ENCODE results near the gene CLRN3. TPM values are rescaled to one million over a fixed set of nuclear protein-coding genes. Genes with fewer than 3 reads are reported as not detected.

CLRN3 gene
- total RNA-seq, 4 donors from 2014 or later: not detected

DNA sequence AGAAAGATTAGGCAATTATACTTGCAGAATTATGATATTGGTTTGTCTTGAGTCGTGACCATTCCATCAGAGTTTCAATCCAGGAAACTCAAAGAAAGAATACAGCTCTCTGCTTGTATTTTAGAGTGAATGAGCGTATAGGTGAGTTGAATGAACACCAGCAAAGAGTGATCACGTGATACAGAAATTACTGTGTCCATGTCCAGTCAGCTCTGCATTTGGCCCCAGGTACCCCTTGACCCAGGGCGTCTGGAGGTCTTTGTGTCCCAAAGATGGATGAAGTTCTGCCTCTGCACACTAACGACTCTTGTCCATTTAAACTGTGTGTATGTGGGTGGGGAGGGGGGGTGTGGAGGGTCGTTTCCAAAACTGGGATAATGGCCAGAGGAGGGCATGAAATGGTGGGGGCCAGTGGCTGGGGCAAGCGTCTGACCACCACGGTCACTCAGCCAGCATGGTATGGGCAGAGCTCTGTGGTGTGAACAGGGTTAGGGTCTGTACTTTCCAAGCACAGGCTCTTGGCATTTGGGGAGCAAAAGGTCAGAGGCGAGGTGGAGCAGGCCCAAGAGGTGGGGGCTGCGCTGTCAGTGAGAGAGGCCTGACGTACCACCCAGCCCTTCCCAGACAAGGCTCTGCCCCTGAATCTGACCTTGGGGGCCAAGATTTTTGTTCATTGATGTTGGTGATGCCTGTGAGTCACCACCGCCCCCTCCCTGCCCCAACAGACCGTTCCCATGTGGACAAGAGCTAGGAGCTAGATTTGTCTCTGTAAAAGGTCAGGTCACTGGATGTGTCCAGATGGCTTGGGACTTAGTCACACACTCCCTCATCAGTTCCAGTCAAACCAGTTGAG lies 15.6 kb upstream of the CLRN3 start:
- DNase-seq: no peak

DNA sequence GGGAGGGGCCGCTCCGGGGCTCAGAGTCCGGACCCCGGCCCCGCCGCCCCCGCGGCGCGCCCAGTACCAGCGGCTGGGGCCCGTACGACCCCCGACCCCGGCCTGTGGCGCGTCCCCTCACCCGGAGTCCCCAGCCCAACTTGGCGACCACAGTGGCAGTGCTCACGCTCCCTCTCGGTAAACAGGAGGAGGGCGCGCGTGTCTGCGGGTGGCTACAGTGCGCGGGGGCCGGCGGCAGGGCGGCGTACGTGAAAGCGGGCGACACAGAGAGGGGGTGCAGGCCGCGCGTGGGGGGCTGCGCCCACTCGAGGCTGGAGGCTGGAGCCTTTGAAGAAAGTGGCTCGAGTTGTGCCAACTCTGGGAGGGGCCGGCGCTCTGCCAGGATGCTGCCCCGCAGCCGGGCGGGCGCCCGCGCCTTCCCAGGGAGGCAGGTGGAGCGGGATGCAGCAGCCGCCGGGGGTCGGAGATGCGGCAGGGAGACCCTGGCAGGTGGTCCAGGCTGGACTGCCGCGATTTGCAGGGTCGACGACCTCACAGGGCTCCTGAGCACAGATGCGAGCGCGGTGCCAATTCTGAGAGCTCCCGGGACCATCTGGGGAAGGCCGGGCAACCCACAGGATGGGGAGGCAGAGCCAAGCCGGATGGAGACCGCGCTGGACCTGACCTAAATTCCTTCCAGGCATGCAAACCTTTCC lies 14.8 kb upstream of the CLRN3 start:
- intact Hi-C loops (cut with DNase I; ENCODE audit: low total_unique reads): loop anchor here (5.0 kb wide), 1 partner anchor 105 kb away; no protein-coding TSS in a partner anchor
- Histone ChIP-seq H3K4me3 (peak overlapping the region; percentile 20 to 48), H3K27me3 (no peaks in the 10 kb centered on the region), H3K9me3 (no peaks in the 10 kb centered on the region), H3K36me3 (no peaks in the 10 kb centered on the region), H3K4me1 (no peaks in the 10 kb centered on the region), H3K27ac (peak overlapping the region; percentile 50 to 60)
- TF ChIP-seq POLR2A (IDR thresholded peaks at IDR 0.05): no peak
- TF ChIP-seq, protein P1, sequence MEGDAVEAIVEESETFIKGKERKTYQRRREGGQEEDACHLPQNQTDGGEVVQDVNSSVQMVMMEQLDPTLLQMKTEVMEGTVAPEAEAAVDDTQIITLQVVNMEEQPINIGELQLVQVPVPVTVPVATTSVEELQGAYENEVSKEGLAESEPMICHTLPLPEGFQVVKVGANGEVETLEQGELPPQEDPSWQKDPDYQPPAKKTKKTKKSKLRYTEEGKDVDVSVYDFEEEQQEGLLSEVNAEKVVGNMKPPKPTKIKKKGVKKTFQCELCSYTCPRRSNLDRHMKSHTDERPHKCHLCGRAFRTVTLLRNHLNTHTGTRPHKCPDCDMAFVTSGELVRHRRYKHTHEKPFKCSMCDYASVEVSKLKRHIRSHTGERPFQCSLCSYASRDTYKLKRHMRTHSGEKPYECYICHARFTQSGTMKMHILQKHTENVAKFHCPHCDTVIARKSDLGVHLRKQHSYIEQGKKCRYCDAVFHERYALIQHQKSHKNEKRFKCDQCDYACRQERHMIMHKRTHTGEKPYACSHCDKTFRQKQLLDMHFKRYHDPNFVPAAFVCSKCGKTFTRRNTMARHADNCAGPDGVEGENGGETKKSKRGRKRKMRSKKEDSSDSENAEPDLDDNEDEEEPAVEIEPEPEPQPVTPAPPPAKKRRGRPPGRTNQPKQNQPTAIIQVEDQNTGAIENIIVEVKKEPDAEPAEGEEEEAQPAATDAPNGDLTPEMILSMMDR (IDR thresholded peaks at IDR 0.05): no peak
- DNase-seq: no peak

More for the DNA sequence above, 15.6 kb upstream of the CLRN3 start:
- intact Hi-C loops (cut with DNase I; ENCODE audit: low total_unique reads): loop anchor here (5.0 kb wide), 1 partner anchor 104 kb away; no protein-coding TSS in a partner anchor
- TF ChIP-seq, protein P1 (IDR thresholded peaks at IDR 0.05): no peak
- H3K9me3 ChIP-seq: no peaks in the 10 kb centered on the region
- H3K4me3 ChIP-seq: peak overlapping the region in 1 of 2 donors; percentile 20
- no peaks in the 10 kb centered on the region for H3K4me1 ChIP-seq
- H3K36me3 ChIP-seq: no peaks in the 10 kb centered on the region
- H3K27ac ChIP-seq: no peak overlapping the region
- no peaks in the 10 kb centered on the region for H3K27me3 ChIP-seq

DNA sequence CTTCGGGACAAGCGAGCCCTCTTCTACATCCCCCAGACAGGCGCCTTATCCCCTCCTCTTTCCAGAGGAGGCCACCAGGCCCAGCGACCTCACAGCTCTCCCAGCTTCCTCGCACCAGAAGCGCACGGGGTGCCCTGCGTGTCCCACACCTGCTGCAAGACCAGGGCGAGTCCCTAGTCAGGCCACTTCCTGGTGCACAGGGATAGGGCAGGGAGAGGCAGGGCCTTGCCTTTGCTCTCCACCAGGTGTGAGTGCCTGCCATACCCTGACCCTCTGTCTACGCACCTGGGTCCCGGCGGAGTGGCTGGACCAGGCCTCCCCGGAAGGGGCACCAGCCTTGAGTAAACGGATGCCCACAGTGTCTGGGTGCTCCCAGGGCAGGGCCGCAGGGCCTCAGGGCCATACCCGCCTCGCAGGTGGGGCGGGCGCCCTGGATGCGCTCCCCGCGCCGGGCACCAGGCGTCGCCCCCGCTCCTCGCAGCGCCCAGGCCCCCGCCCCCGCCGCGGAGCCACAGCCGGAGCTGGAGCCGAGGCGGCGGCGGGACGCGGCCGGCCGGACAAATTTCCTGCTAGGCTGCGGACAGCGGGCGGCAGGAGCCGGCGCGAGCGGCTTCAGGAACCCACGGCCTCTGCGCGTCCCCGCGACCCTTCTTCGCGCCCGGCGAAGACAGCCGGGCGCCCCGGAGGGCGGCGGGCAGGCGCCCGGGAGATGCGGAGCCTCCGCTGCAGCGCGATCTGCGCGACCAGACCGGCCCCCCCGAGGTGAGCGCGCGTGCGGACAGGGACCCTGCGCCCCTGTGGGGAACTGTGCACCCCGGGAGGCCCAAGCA lies 14.0 kb upstream of the CLRN3 start, which contains the start of gene PTPRE:
Gene PTPRE, plus strand, starts transcription at position 556 of the 830 bp plus-strand sequence. CDS start 133,779 bp downstream, outside the sequence.
- TF ChIP-seq POLR2A (IDR thresholded peaks at IDR 0.05): peak in 1 of 2 donors; percentile 32
- TF ChIP-seq, protein P1 (IDR thresholded peaks at IDR 0.05): peak; percentile 57 to 97 (median 79)
- DNase-seq: peak in 1 of 2 donors; percentile 53
- no peaks in the 10 kb centered on the region for H3K9me3 ChIP-seq
- H3K36me3 ChIP-seq: no peaks in the 10 kb centered on the region
- peak within 1 kb of the TSS; percentile 50 to 60 for H3K27ac ChIP-seq
- H3K4me1 ChIP-seq: no peaks in the 10 kb centered on the region
- intact Hi-C loops (cut with DNase I; ENCODE audit: low total_unique reads): loop anchor here (5.0 kb wide), 1 partner anchor 106 kb away; no protein-coding TSS in a partner anchor
- H3K27me3 ChIP-seq: no peaks in the 10 kb centered on the region
- peak within 1 kb of the TSS; percentile 20 to 48 for H3K4me3 ChIP-seq

DNA sequence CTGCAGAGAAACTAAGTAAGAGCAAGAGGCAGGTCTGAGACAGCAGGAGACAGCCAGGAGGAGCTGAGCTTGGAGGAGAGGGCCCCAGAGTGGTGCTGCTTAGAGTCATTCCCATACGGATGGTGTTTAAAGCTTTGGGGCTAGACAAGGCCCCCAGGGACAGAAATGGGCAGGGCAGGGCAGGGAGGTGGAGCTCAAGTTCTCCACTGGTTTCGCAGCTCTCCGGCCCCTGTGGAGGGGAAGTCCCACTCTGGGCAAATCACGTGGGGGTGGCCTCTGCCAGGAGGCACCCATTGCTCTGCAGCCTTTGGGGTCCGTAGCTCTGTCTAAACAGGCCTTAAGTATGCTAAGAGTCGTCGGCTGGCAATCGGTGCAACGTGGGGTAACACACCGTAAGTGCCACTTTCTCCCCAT lies 13.1 kb upstream of the CLRN3 start:
- Histone ChIP-seq H3K4me3 (no peak overlapping the region), H3K27me3 (no peaks in the 10 kb centered on the region), H3K36me3 (no peaks in the 10 kb centered on the region), H3K9me3 (no peaks in the 10 kb centered on the region), H3K27ac (no peak overlapping the region), H3K4me1 (no peaks in the 10 kb centered on the region)
- TF ChIP-seq, protein P1 (IDR thresholded peaks at IDR 0.05): no peak
- TF ChIP-seq POLR2A (IDR thresholded peaks at IDR 0.05): no peak
- intact Hi-C loops (cut with DNase I; ENCODE audit: low total_unique reads): loop anchor here (5.0 kb wide), 1 partner anchor 106 kb away; no protein-coding TSS in a partner anchor
- DNase-seq: no peak

All from uterus (tissue), 4 donors.